Activated naive CD8-positive, alpha-beta T cell (primary cell): ENCODE results near the gene FNIP1.
"Not testable (repeated sequence)": the region's sequence is repeated elsewhere in the genome, so short reads cannot be mapped to it uniquely, and the experiment has no call there.

Source experiments
- H3K27ac Mint-ChIP-seq: one replicate; pipeline ENCODE4 v1.8.0; 2021; ENCODE audit warnings: mixed read lengths
- H3K27me3 Mint-ChIP-seq: one replicate; pipeline ENCODE4 v1.8.0; 2021; ENCODE audit warnings: mixed read lengths
- H3K36me3 Mint-ChIP-seq: one replicate; pipeline ENCODE4 v1.8.0; 2021; ENCODE audit warnings: mixed read lengths
- H3K4me1 Mint-ChIP-seq: one replicate; pipeline ENCODE4 v1.8.0; 2021; ENCODE audit warnings: low read depth, mixed read lengths
- H3K4me3 Mint-ChIP-seq: one replicate; pipeline ENCODE4 v1.8.0; 2021; ENCODE audit warnings: mild to moderate bottlenecking, mixed read lengths
- H3K9me3 Mint-ChIP-seq: one replicate; pipeline ENCODE4 v1.8.0; 2021; ENCODE audit warnings: low read depth, mixed read lengths

Gene FNIP1

GRCh38 chr5:131635684-131636572 is 160.9 kb downstream of the FNIP1 start:
- H3K4me1 Mint-ChIP-seq = peaks cover 35% of the 10 kb centered on the region
- no peaks in the 10 kb centered on the region for H3K9me3 Mint-ChIP-seq
- H3K27ac Mint-ChIP-seq = peak overlapping the region; percentile 97
- H3K36me3 Mint-ChIP-seq = no peaks in the 10 kb centered on the region
- H3K27me3 Mint-ChIP-seq = no peaks in the 10 kb centered on the region
- peak overlapping the region; percentile 93 for H3K4me3 Mint-ChIP-seq

GRCh38 chr5:131634996-131635683 is 161.7 kb downstream of the FNIP1 start, which contains the start of gene RAPGEF6:
RAPGEF6 (minus strand) TSS chr5:131635229; CDS start chr5:131635030, 199 bp downstream.
- H3K27me3 Mint-ChIP-seq = no peaks in the 10 kb centered on the region
- no peaks in the 10 kb centered on the region for H3K36me3 Mint-ChIP-seq
- no peaks in the 10 kb centered on the region for H3K9me3 Mint-ChIP-seq
- peak within 1 kb of the TSS; percentile 97 for H3K27ac Mint-ChIP-seq
- peak within 1 kb of the TSS; percentile 93 for H3K4me3 Mint-ChIP-seq
- peaks cover 28% of the 10 kb centered on the region for H3K4me1 Mint-ChIP-seq

GRCh38 chr5:131634666-131634995 is 162.2 kb downstream of the FNIP1 start:
- no peaks in the 10 kb centered on the region for H3K27me3 Mint-ChIP-seq
- H3K27ac Mint-ChIP-seq = peak overlapping the region; percentile 97
- H3K4me3 Mint-ChIP-seq = peak overlapping the region; percentile 93
- no peaks in the 10 kb centered on the region for H3K36me3 Mint-ChIP-seq
- H3K9me3 Mint-ChIP-seq = no peaks in the 10 kb centered on the region
- H3K4me1 Mint-ChIP-seq = peaks cover 29% of the 10 kb centered on the region

DNA sequence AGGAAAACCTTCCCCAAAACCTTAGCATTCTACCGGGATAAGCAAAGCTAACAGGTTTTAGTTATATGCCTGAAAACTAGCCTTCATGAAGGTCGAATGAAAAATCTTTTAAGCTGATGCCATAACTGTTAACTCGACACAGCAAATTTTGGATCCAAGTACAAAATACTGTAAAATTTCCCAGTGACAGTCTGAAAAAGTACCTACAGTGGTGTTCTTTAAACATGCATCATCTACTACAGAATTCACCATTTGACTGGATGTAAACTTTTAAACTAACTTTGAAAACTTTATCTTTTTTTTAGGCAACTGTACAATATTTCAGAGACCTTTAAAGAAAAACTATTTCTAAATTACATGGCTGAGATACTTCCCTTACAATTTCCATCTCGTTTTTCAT is 162.6 kb downstream of the FNIP1 start:
- H3K36me3 Mint-ChIP-seq = no peaks in the 10 kb centered on the region
- H3K4me1 Mint-ChIP-seq = peaks cover 29% of the 10 kb centered on the region
- H3K9me3 Mint-ChIP-seq = no peaks in the 10 kb centered on the region
- peak overlapping the region; percentile 97 for H3K27ac Mint-ChIP-seq
- no peaks in the 10 kb centered on the region for H3K27me3 Mint-ChIP-seq
- peak overlapping the region; percentile 93 for H3K4me3 Mint-ChIP-seq

- H3K27me3 Mint-ChIP-seq = no peaks in the 10 kb centered on the region
- H3K9me3 Mint-ChIP-seq = no peaks in the 10 kb centered on the region
These were observed 163.0 kb downstream of the FNIP1 start for GRCh38 chr5:131633830-131634229.

DNA sequence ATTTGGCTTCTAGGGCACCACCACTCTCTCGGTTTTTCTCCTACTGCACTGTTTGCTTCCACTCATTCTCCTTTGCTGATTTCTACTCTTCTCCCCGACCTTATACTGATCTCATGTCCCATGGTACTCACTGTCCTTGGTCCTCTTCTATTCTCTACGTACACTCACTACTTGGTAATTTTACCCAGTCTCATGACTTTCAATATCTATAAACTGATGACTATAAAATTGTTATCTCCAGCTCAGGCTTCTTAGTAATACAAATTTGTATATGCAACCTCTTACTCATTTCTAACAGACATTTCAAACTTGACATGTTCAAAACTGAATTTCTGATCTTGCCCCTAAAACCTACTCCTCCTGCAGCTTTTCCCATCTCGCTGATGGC is 165.9 kb downstream of the FNIP1 start:
- Mint-ChIP-seq H3K4me1 (peaks cover 49% of the 10 kb centered on the region), H3K4me3 (no peak overlapping the region), H3K9me3 (no peaks in the 10 kb centered on the region), H3K36me3 (peaks cover 2% of the 10 kb centered on the region), H3K27me3 (no peaks in the 10 kb centered on the region), H3K27ac (no peak overlapping the region)

More at GRCh38 chr5:131633830-131634229, 163.0 kb downstream of the FNIP1 start:
- Mint-ChIP-seq H3K27ac (peak overlapping the region; percentile 97), H3K36me3 (no peaks in the 10 kb centered on the region), H3K4me3 (peak overlapping the region; percentile 93), H3K4me1 (peaks cover 29% of the 10 kb centered on the region)

DNA sequence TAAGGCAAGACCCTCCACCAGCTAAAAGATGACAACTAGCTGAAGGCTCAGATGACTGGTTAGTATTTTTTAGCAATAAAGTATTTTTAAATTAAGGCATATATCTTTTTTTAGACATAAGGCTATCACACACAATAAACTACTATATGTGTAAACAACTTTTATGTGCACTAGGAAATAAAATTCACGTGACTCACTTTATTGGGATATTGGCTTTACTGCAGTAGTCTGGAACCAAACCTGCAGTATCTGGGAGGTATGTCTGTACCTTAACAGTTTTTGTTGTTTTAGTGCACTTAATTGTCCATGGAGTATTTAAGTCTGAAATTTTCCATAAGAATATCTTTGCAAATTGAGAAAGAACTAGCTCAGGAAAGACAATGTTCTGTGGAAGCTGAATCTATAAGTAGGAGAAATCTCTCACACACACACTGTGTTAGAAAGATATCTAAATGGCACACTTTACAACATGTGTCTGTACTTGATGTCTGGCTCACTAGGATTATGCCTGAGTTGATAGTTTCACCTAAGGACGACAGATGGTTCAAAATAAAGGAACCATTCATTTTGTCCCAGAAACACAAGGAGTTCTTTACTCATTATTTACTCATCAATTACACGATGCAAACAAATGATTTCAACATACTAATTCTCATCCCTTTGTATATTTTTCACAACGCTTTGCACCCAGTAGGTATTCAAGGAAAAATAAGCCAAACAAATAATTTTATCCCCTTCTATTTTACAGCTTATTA is 166.4 kb downstream of the FNIP1 start:
- no peaks in the 10 kb centered on the region for H3K27me3 Mint-ChIP-seq
- H3K4me3 Mint-ChIP-seq = peak overlapping the region; percentile 30
- H3K36me3 Mint-ChIP-seq = peaks cover 4% of the 10 kb centered on the region
- H3K9me3 Mint-ChIP-seq = no peaks in the 10 kb centered on the region
- H3K4me1 Mint-ChIP-seq = peaks cover 52% of the 10 kb centered on the region
- H3K27ac Mint-ChIP-seq = peak overlapping the region; percentile 13

DNA sequence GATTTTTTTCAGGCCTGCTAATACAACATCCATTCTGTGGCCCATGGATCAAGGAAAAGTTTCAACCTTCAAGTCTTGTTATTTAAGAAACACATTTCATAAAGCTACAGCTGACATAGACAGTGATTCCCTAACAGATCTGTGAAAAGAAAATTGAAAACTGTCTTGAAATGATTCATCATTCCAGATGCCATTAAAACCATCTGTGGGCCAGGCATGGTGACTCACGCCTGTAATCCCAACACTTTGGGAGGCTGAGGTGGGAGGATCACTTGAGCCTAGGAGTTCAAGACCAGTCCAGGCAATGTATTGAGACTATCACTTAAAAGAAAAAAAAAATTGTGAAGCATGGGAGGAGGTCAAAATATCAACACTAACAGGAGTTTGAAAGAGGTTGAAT is 167.8 kb downstream of the FNIP1 start:
- peak overlapping the region; percentile 65 for H3K4me3 Mint-ChIP-seq
- peaks cover 55% of the 10 kb centered on the region for H3K4me1 Mint-ChIP-seq
- no peaks in the 10 kb centered on the region for H3K27me3 Mint-ChIP-seq
- peaks cover 4% of the 10 kb centered on the region for H3K36me3 Mint-ChIP-seq
- H3K27ac Mint-ChIP-seq = peak overlapping the region; percentile 12
- no peaks in the 10 kb centered on the region for H3K9me3 Mint-ChIP-seq

- peaks cover 7% of the 10 kb centered on the region for H3K36me3 Mint-ChIP-seq
- H3K4me1 Mint-ChIP-seq = peaks cover 62% of the 10 kb centered on the region
- peak overlapping the region; percentile 25 for H3K4me3 Mint-ChIP-seq
- no peaks in the 10 kb centered on the region for H3K27me3 Mint-ChIP-seq
- no peak overlapping the region for H3K27ac Mint-ChIP-seq
- H3K9me3 Mint-ChIP-seq = no peaks in the 10 kb centered on the region
These were observed 169.5 kb downstream of the FNIP1 start for GRCh38 chr5:131627207-131627865.

- Mint-ChIP-seq H3K4me1 (peaks cover 78% of the 10 kb centered on the region), H3K27ac (no peak overlapping the region)
These were observed 174.2 kb downstream of the FNIP1 start for GRCh38 chr5:131622633-131623032.

GRCh38 chr5:131621164-131621563 is 175.7 kb downstream of the FNIP1 start:
- Mint-ChIP-seq H3K36me3 (peaks cover 12% of the 10 kb centered on the region), H3K4me1 (peaks cover 76% of the 10 kb centered on the region)
- not testable (repeated sequence) for H3K27me3 Mint-ChIP-seq, H3K4me3 Mint-ChIP-seq, H3K9me3 Mint-ChIP-seq, H3K27ac Mint-ChIP-seq

More at GRCh38 chr5:131622633-131623032, 174.2 kb downstream of the FNIP1 start:
- Mint-ChIP-seq H3K36me3 (peaks cover 12% of the 10 kb centered on the region), H3K4me3 (no peak overlapping the region), H3K9me3 (no peaks in the 10 kb centered on the region), H3K27me3 (no peaks in the 10 kb centered on the region)

DNA sequence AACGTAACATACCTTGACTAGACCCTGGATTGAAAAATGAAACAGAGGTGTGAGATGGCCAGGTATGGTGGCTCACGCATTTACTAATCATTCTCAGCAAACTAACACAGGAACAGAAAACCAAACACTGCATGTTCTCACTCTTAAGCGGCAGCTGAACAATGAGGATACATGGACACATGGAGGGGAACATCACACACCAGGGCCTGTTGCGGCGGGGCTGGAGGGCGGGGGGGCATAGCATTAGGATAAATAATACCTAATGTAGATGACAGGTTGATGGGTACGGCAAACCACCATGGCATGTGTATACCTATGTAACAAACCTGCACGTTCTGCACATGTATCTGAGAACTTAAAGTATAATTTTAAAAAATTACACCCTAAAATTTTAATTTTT is 177.7 kb downstream of the FNIP1 start:
- Mint-ChIP-seq H3K27me3 (no peaks in the 10 kb centered on the region), H3K27ac (no peak overlapping the region), H3K9me3 (no peaks in the 10 kb centered on the region), H3K4me3 (peak overlapping the region; percentile 15), H3K36me3 (peaks cover 9% of the 10 kb centered on the region), H3K4me1 (peaks cover 81% of the 10 kb centered on the region)

GRCh38 chr5:131617140-131617822 is 179.5 kb downstream of the FNIP1 start:
- peak overlapping the region; percentile 32 for H3K4me3 Mint-ChIP-seq
- H3K9me3 Mint-ChIP-seq = no peaks in the 10 kb centered on the region
- peaks cover 71% of the 10 kb centered on the region for H3K4me1 Mint-ChIP-seq
- peaks cover 7% of the 10 kb centered on the region for H3K36me3 Mint-ChIP-seq
- no peaks in the 10 kb centered on the region for H3K27me3 Mint-ChIP-seq
- H3K27ac Mint-ChIP-seq = no peak overlapping the region

DNA sequence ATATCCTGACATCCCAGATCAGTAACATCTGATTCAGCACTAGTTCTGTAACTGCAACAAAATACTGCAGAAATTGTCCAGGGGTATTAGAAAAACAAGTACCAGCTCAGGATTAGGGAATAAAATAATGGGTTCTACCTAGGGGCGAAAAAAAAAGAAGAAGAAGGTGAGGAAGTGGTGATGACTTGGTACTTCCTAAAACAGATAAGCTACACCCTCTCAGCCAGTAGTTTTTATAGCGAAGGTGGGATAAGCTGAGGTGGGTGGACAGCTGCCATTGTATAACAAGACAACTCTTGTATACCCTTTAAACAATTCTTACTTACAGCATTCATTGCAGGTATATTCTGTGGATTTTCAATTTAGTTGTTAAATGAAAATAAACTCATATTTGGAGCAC is 180.9 kb downstream of the FNIP1 start:
- peaks cover 4% of the 10 kb centered on the region for H3K36me3 Mint-ChIP-seq
- no peak overlapping the region for H3K4me3 Mint-ChIP-seq
- H3K4me1 Mint-ChIP-seq = peaks cover 63% of the 10 kb centered on the region
- no peaks in the 10 kb centered on the region for H3K9me3 Mint-ChIP-seq
- H3K27ac Mint-ChIP-seq = no peak overlapping the region
- no peaks in the 10 kb centered on the region for H3K27me3 Mint-ChIP-seq
